Ovary (tissue), 3 donors: ENCODE measurements around the gene STK32C.

ENCODE experiments used
- POLR2A ChIP-seq: fragments of 450-650 bp; IDR thresholded peaks from one replicate; pipeline ENCODE4 v1.6.1; 2017; ENCODE audit warnings: antibody characterized with exemption, mild to moderate bottlenecking, moderate library complexity
- TF ChIP-seq, protein P1 (sequence below), 3 donors: fragments of 450-650 bp in 2 of 3; fragments of 200-600 bp in 1 of 3; IDR thresholded peaks; one replicate each; pipeline versions ENCODE4 v1.5.1 to v1.8.0; 2016 to 2022; ENCODE audit warnings: antibody characterized with exemption in 3 of 3, mild to moderate bottlenecking in 1 of 3
- donor health status: DM: no; HTN: no; CAD: no.

DNA sequence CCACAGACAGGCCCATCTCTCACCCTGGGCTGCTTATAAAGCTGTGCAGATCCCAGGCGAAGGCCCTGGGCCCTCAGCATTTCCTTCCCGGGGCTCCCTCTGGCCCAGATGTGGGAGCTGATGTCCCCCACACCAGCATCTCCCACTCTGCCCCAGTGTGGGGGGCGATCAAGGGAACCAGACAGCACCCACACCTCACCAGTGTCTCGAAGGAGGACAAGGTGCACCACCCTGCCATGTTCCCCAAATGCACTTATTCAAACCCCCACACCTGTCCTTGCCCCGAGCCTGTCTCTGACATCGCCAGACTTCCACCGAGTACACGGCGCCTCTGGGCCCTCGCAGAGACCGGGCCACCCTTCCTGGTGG lies 101.4 kb downstream of the STK32C start:
- TF ChIP-seq, protein P1, sequence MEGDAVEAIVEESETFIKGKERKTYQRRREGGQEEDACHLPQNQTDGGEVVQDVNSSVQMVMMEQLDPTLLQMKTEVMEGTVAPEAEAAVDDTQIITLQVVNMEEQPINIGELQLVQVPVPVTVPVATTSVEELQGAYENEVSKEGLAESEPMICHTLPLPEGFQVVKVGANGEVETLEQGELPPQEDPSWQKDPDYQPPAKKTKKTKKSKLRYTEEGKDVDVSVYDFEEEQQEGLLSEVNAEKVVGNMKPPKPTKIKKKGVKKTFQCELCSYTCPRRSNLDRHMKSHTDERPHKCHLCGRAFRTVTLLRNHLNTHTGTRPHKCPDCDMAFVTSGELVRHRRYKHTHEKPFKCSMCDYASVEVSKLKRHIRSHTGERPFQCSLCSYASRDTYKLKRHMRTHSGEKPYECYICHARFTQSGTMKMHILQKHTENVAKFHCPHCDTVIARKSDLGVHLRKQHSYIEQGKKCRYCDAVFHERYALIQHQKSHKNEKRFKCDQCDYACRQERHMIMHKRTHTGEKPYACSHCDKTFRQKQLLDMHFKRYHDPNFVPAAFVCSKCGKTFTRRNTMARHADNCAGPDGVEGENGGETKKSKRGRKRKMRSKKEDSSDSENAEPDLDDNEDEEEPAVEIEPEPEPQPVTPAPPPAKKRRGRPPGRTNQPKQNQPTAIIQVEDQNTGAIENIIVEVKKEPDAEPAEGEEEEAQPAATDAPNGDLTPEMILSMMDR (IDR thresholded peaks at IDR 0.05) = no peak
- no peak for TF ChIP-seq POLR2A
